ENCODE measurements around the gene RAB7B.

Gene RAB7B

DNA sequence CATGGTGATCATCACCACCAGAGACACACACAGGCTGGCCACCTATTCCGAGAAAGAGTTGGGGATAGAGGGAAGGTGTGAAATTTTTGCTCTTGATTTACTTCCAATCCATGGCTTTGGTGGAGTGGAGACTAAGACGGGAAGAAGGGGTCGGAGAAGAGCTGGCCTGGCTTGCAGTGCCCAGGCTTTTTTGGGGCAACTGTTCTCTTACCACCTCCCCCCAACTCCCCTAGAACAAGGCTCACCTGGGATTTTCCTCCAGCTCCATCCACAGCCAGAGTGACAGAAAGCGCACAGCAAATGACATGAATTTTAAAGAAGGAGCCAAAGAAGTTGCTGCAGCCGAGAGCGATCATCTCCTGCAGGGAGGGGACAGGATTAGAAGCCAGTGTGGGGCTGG is 75.9 kb downstream of the RAB7B start:
- no peak for DNase-seq (ENCODE audit: low spot score)
